ENCODE measurements around the gene PLBD1. TPM values are rescaled to one million over a fixed set of nuclear protein-coding genes. Genes with fewer than 3 reads are reported as not detected.

PLBD1 gene
- total RNA-seq, 1 experiment from 2014 or later: 0.30 TPM

GRCh38 chr12:14563046-14563445, 4.6 kb downstream of the PLBD1 start (continued):
- TF ChIP-seq, protein P1, sequence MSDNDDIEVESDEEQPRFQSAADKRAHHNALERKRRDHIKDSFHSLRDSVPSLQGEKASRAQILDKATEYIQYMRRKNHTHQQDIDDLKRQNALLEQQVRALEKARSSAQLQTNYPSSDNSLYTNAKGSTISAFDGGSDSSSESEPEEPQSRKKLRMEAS (IDR thresholded peaks at IDR 0.05): no peak
- TF ChIP-seq SRF (IDR thresholded peaks at IDR 0.05; ENCODE audit: low read depth) (no peak), SP1 (IDR thresholded peaks at IDR 0.05; ENCODE audit: low read depth) (no peak)

GRCh38 chr12:14562279-14562678, 5.4 kb downstream of the PLBD1 start:
- DNase-seq (ENCODE audit: low read depth, low spot score) (no peak), ATAC-seq (no peak)
- Histone ChIP-seq H3K9me3 (ENCODE audit: control insufficient read depth in 1 of 2, insufficient read depth in 1 of 2, low read depth in 1 of 2, low read length in 2 of 2) (no peaks in the 10 kb centered on the region), H3K27me3 (ENCODE audit: insufficient read depth, low read length) (no peaks in the 10 kb centered on the region), H3K9me2 (ENCODE audit: insufficient read depth) (no peaks in the 10 kb centered on the region), H3K4me3 (replicated peaks in 1 of 2; ENCODE audit: low read depth in 1 of 2, low read length in 2 of 2) (no peak overlapping the region), H3K27ac (ENCODE audit: low read depth, low read length) (no peak overlapping the region), H3K9ac (ENCODE audit: low read length) (no peak overlapping the region), H3K4me2 (ENCODE audit: low read length) (no peak overlapping the region), H2AFZ (ENCODE audit: low read depth, low read length, poor library complexity, severe bottlenecking) (no peak overlapping the region), H3K36me3 (ENCODE audit: control insufficient read depth in 1 of 2, insufficient read depth in 2 of 2, low read length in 2 of 2) (no peaks in the 10 kb centered on the region), H4K20me1 (ENCODE audit: insufficient read depth) (no peaks in the 10 kb centered on the region), H3K79me2 (ENCODE audit: insufficient read depth, low read length) (no peaks in the 10 kb centered on the region), H3K4me1 (ENCODE audit: control insufficient read depth in 1 of 2, insufficient read depth in 2 of 2, low read length in 2 of 2) (no peaks in the 10 kb centered on the region)
- no TSS peak for BruUV-seq (replicated peaks)
- POLR2A ChIA-PET: interaction anchor here (0.7 kb wide), 1 partner anchor 326 kb away, joined by 3 read pairs; no protein-coding TSS in a partner anchor
- RAD21 ChIA-PET (ENCODE audit: low non-redundant PET in 1 of 2, low total read pairs in 2 of 2, uncharacterized antibody in 2 of 2, unreplicated experiment in 2 of 2): no interaction called here
- CTCF ChIA-PET: no interaction called here
- intact Hi-C loops (cut with micrococcal nuclease): no loop called here
- TF ChIP-seq POLR2A (IDR thresholded peaks at IDR 0.05; ENCODE audit: borderline replicate concordance, extremely low read depth, insufficient read depth, insufficient read length) (no peak), ELF1 (IDR thresholded peaks at IDR 0.05; ENCODE audit: borderline replicate concordance, low read depth) (no peak), SIN3A (IDR thresholded peaks at IDR 0.05; ENCODE audit: low read depth) (no peak), EGR1 (IDR thresholded peaks at IDR 0.05; ENCODE audit: low read depth) (no peak), TCF7L2 (IDR thresholded peaks at IDR 0.05; ENCODE audit: borderline replicate concordance, extremely low read depth, insufficient read depth, insufficient read length) (no peak), CEBPB (IDR thresholded peaks at IDR 0.05; ENCODE audit: low read depth) (no peak), SP1 (IDR thresholded peaks at IDR 0.05; ENCODE audit: low read depth) (no peak), YY1 (IDR thresholded peaks at IDR 0.05; ENCODE audit: extremely low read depth, insufficient replicate concordance, low read depth, low read length) (no peak), JUND (IDR thresholded peaks at IDR 0.05) (no peak), CTCF (IDR thresholded peaks at IDR 0.05 in 2 of 3, conservative IDR thresholded peaks at IDR 0.05 in 1 of 3; ENCODE audit: borderline replicate concordance in 1 of 3, insufficient read depth in 1 of 3, low read depth in 2 of 3, low read length in 2 of 3) (no peak), ZFX (IDR thresholded peaks at IDR 0.05) (no peak), EZH2 (IDR thresholded peaks at IDR 0.05) (no peak), POLR2AphosphoS5 (IDR thresholded peaks at IDR 0.05; ENCODE audit: low read depth, low read length) (no peak), CBX3 (IDR thresholded peaks at IDR 0.05; ENCODE audit: low read depth) (no peak), ZNF274 (IDR thresholded peaks at IDR 0.05; ENCODE audit: low read depth, low read length) (no peak)
- TF ChIP-seq, protein P1 (IDR thresholded peaks at IDR 0.05): no peak
- TF ChIP-seq, protein P2, sequence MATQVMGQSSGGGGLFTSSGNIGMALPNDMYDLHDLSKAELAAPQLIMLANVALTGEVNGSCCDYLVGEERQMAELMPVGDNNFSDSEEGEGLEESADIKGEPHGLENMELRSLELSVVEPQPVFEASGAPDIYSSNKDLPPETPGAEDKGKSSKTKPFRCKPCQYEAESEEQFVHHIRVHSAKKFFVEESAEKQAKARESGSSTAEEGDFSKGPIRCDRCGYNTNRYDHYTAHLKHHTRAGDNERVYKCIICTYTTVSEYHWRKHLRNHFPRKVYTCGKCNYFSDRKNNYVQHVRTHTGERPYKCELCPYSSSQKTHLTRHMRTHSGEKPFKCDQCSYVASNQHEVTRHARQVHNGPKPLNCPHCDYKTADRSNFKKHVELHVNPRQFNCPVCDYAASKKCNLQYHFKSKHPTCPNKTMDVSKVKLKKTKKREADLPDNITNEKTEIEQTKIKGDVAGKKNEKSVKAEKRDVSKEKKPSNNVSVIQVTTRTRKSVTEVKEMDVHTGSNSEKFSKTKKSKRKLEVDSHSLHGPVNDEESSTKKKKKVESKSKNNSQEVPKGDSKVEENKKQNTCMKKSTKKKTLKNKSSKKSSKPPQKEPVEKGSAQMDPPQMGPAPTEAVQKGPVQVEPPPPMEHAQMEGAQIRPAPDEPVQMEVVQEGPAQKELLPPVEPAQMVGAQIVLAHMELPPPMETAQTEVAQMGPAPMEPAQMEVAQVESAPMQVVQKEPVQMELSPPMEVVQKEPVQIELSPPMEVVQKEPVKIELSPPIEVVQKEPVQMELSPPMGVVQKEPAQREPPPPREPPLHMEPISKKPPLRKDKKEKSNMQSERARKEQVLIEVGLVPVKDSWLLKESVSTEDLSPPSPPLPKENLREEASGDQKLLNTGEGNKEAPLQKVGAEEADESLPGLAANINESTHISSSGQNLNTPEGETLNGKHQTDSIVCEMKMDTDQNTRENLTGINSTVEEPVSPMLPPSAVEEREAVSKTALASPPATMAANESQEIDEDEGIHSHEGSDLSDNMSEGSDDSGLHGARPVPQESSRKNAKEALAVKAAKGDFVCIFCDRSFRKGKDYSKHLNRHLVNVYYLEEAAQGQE (IDR thresholded peaks at IDR 0.05; ENCODE audit: low read depth): no peak
